T-helper 1 cell (primary cell): ENCODE data around the gene TRABD.

Experiments used
- DNase-seq, 5 donors: peaks; one replicate each; pipeline ENCODE4 v3.0.0-alpha.2; 2012 to 2020

Gene TRABD

DNA sequence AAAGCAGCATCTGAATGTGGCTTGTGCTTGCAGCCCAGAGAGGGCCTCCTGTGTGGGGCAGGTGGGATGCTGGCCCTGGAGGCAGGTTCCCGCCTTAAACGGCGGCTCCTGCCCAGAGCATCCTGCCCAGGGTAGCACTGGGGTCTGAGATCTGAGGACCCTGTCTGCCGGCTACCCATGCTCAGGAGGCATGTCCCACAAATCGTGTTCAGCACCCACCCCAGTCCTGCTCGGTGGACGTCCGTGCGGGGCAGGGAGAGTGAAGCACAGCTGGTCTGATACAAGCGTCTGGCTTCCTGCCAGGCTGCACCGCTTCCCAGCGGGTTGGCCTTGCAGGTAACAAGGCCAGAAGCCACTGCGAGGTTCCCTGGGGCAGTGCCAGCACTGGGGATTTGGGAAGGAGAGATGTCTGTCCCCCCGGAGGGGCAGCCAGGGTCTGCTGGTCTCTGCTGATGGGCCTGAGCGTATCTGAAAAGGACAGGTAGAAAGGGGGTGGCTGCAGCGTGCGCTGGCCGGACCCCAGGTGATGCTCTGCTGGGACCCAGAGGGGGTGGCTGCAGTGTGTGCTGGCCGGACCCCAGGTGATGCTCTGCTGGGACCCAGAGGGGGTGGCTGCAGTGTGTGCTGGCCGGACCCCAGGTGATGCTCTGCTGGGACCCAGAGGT lies 3.6 kb downstream of the TRABD start:
- peak in 1 of 5 donors; percentile 7 for DNase-seq

DNA sequence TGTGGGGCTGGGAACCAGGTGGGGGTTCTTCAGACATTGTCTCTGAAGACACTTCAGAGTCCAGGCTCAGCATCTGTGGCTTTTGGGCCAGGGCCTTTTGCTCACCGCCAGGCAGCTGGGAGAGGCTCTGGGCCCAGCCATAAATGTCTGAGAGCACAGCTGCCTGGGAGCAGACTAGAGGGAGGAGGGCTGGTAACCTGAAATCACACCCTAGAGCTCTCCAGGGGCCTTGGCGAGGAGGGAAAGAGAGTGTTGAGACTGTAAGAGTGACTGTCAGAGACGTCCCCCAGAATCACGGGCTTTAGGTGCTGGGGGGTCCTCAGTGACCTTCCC lies 4.1 kb downstream of the TRABD start:
- DNase-seq = peak in 1 of 5 donors; percentile 32

DNA sequence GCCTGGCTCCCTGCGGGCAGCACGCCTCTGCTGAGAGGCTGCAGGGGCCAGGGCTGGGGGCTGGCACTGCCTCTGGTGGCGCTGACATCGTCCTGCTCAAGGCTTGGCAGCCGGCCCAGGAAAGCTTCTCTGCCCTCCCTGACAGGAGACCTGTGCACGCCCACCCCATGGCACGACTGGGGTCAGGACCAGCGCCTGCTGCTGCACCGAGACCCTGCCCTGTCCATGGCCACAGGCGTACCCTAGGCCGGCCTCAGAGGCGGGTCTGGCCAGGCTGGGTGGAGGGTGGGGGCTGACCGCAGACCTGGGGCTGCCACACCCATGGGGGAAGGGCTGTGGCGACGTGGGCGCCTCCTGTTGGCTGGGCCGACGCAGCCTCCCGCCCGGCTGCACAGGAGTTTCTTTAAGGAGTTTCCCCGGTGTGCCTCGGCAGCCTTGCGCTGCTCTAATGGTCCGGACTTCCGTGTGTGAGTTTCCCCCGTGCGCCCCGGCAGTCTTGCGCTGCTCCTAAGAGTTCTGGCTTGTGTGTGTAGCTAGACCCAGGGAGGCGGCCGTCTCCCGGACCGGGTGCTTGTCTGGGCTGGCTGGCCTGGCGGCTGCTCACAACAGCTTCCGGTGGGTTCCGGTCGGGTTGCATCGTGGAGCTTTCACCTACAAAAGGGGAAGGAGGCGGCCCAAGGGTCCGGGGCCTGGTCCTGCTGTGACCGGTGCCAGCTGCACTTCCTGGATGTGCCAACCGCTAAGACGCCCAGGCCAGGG lies 4.6 kb downstream of the TRABD start:
- DNase-seq = peak; percentile 66 to 89 (median 75)

DNA sequence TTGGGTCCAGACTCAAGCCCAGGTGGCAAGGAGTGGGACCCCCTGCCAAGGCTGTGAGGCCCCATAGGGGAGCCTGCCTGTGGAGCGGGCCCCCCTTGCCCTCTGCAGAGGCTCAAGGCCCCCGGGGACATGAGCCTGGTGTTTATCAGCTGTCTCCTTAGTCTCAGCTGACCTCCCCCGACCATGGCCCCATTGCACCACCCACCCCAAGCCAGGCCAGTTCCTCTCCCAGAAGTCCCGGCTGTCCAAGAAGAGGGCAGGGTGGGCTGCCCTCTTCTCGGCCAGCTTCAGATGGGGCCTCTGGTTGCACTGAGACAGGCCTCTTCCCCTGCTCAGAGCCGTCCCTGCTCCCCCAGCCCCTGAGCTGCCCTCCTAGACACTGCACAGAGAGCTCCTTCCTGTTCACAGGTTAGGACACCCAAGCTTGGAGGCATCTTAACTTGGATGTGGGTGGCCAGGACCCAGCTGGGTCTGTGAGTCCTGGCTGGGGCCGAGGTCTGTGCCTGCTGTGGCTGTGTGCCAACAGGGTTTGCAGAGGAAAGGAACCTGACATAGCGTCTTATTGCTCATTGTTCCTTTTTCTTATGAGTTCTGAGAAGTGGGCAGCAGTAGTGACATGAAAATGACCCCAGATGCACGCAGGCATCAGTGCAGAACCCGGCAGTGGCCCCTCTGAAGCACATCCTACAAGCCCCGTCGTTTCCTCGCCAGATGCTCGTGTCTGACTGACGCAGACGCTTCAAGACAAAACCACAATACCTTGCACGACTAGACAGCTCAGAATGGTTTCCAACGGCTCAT lies 5.4 kb downstream of the TRABD start:
- peak; percentile 64 to 94 (median 77) for DNase-seq

- peak in 2 of 5 donors; percentile 54 to 61 for DNase-seq
These were observed 6.9 kb downstream of the TRABD start for GRCh38 chr22:50192436-50193204.

DNA sequence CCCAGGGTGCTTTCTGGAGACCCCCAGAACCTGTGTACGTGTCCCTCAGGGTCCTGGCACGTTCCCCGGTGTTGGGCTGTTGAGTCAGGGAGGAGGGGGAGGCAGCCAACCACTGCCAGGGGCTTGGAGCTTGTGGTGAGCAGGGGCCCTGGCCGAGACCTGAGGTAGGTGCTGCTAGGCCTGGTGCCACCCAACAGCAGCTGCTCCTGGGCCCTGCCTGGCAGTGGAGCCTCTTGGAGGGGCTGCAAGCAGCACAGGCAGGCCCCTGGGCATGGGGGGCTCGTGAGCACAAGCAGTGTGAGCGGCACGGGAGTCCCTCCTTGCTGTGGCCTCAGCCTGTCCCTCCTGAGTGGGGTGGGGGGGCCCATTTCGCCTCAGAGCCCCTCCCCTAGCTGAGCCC lies 7.9 kb downstream of the TRABD start:
- no peak for DNase-seq

DNA sequence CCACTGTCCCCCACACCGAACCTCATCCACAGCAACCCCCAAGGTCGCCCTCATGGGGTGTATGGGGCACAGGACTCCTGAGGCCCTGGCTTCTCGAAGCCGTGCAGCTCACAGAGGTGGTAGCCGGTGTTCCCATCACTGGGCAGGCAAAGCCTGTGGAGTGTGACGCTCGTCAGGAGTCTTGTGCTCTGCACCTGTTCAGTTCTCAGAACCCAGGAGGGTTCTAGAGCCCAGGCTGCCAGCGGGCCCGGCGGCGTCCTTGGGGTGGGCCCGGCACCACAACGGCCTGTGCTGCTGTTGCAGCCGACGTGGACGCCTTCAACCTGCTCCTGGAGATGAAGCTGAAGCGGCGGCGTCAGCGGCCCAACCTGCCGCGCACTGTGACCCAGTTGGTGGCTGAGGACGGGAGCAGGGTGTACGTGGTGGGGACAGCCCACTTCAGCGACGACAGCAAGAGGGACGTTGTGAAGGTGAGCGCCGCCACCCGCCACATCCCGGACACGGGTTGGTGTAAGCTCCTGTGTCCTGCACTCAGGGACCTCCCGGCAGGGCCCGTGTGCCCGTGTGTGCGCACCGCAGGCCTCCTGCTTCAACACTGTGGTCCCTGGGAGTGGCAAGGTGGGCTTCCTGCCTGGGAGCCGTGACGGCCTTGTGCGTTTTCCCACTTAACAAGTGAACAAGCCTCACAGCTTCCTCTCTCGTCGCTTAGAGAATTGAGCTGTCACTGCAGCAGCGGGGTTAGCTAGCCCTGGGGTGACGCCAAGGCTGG lies 8.5 kb downstream of the TRABD start:
- no peak for DNase-seq

DNA sequence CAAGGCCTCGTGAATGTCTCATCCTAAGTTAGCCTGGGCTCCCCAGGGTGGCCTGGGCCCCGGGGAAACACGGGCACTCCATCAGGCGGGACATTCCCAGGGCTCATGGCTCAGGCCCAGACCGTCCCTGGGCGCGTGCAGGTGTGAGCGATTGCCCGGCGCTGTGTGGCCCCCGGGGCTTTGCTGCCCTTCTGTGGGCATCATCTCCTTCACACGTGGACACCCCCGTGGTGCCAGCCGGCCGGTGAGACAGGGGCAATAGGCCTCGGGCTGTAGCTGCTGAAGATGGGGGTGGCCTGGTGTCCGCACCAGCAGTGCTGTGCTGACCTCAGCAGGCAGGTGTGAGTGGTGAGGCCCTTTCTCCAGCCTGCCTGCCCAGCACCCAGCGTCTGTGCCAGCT lies 10.5 kb downstream of the TRABD start:
- no peak for DNase-seq

DNA sequence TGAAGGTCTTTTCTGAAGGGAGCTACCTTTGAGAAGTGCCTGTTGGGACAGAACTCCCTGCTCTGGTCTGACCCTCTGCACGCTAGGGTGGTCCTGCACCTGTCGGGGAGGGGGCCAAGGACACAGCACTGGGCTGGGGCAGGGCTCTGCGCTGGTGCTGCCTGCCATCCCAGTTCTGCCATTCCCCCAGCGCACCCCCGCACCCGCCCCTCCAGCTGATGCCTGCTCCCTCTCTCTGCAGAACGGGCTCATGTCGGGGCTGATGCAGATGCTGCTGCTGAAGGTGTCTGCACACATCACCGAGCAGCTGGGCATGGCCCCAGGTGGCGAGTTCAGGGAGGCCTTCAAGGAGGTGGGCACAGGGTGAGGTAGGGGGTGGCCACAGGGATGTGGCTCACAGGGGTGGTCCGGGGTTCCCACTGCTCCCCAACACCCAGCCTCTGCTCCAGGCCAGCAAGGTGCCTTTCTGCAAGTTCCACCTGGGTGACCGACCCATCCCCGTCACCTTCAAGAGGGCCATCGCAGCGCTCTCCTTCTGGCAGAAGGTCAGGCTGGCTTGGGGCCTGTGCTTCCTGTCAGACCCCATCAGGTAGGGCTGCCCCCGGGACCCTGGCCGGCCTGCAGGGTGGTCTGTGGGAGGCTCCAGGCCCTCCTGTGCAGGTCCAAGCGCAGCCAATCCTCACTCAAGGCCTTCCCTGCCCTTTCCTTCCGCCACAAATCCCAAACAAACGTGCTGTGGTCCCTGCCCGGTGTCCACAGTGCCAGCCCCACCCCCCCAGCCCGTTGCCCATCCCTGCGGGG lies 11.5 kb downstream of the TRABD start:
- no peak for DNase-seq

GRCh38 chr22:50197856-50198623 lies 12.3 kb downstream of the TRABD start:
- no peak for DNase-seq

- DNase-seq = no peak
These were observed 12.9 kb downstream of the TRABD start for GRCh38 chr22:50198624-50199017.

GRCh38 chr22:50199251-50199721 lies 13.6 kb downstream of the TRABD start:
- no peak for DNase-seq

DNA sequence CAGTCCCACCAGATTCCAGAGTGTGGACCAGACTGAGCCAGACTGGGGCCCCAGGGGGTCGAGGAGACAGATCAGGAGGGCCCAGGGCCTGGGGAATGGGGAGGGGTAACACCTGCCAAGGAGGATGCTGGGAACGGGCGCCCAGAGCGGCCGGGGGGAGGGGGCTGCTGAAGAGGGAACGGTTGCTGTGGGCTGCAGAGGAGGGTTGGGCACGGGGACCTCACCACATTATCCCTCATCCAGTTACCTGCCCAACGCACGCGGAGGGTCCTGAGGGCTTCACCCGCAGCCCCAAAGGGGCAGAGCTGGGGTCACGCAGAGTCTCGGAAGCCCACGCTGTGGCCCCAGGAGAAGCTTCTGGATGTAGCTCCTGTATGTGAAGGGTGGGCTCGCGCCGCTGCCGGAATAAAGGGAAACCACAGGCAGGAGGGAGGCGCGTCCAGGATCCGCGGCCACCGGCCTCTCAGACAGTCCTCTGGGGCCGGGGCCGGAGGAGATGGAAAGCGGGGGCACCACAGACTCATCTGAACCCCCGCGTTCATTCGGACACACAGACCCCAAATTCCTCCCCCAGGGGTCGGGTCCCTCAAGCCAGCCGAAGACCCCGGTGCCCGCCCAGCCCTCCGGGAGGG lies 14.2 kb downstream of the TRABD start:
- DNase-seq = no peak

GRCh38 chr22:50200461-50201190 lies 14.9 kb downstream of the TRABD start, which contains the start of gene SELENOO:
Gene SELENOO (plus strand): TSS chr22:50201011. CDS start chr22:50201037, 26 bp downstream.
- DNase-seq = peak; percentile 79 to 92 (median 85)

- no peak for DNase-seq
These were observed 15.7 kb downstream of the TRABD start for GRCh38 chr22:50201191-50202129.

- DNase-seq = no peak
These were observed 16.5 kb downstream of the TRABD start for GRCh38 chr22:50202130-50202666.

- no peak for DNase-seq
These were observed 17.6 kb downstream of the TRABD start for GRCh38 chr22:50203288-50203687.
